Measurements from ENCODE around the gene FER1L5. TPM values are rescaled to one million over a fixed set of nuclear protein-coding genes. Genes with fewer than 3 reads are reported as not detected.

The FER1L5 gene
- total and polyA plus RNA-seq, 9 of the 15 experiments (the other 6 are each of a cell fraction or from before 2014, with no cell fraction given): 0.01 TPM; not detected in 6

- TF ChIP-seq TEAD4 (IDR thresholded peaks at IDR 0.05; ENCODE audit: low read length) (0 out of 2 replicates have a peak, but pooled peaks have one; percentile 29), TEAD4 (CRISPR knock-in tag; IDR thresholded peaks at IDR 0.05; ENCODE audit: borderline replicate concordance) (no peak), UBTF (IDR thresholded peaks at IDR 0.05; ENCODE audit: borderline replicate concordance in 1 of 2, low read depth in 2 of 2, low read length in 2 of 2) (peak in 1 of 2 experiments; percentile 75; a peak in 1 of 4 replicates), GTF2E2 (tag; IDR thresholded peaks at IDR 0.05) (peak; percentile 96), MYC (IDR thresholded peaks at IDR 0.05; ENCODE audit: low read depth, low read length) (no peak), MYC (CRISPR knock-in tag; IDR thresholded peaks at IDR 0.05; ENCODE audit: borderline replicate concordance, low read depth) (0 out of 2 replicates have a peak, but pooled peaks have one; percentile 35), POLR2H (tag; IDR thresholded peaks at IDR 0.05; ENCODE audit: low read depth) (peak; percentile 95), MGA (IDR thresholded peaks at IDR 0.05) (peak; percentile 41), MAZ (CRISPR knock-in tag; conservative IDR thresholded peaks at IDR 0.05 in 1 of 2, IDR thresholded peaks at IDR 0.05 in 1 of 2) (peak in 1 of 2 experiments; percentile 72; a peak in 2 of 4 replicates), KLF1 (tag; IDR thresholded peaks at IDR 0.05) (0 out of 2 replicates have a peak, but pooled peaks have one; percentile 9), SUPT5H (IDR thresholded peaks at IDR 0.05) (peak; percentile 80), ZNF589 (CRISPR knock-in tag; IDR thresholded peaks at IDR 0.05; ENCODE audit: low read depth) (peak; percentile 74), HDAC3 (IDR thresholded peaks at IDR 0.05; ENCODE audit: borderline replicate concordance, partially characterized antibody) (peak; percentile 12)
These were observed 5.0 kb upstream of the FER1L5 start (continued) for GRCh38 chr2:96637385-96638143.
